Astrocyte (in vitro differentiated cells and primary cell): ENCODE measurements around the gene PRSS57. TPM values are rescaled to one million over a fixed set of nuclear protein-coding genes. Genes with fewer than 3 reads are reported as not detected.

ENCODE experiments used
- DNase-seq: peaks from one replicate; pipeline ENCODE4 v3.0.0-alpha.2; 2010; ENCODE audit warnings: low read depth
- FAIRE-seq: peaks from 2 replicates; lab custom pipeline; 2011; peaks lifted over from hg19 to GRCh38; lab: Jason Lieb, UNC
- H2AFZ ChIP-seq: 2 replicates; pipeline ENCODE4 v1.6.0; 2012; ENCODE audit warnings: low read depth, low read length, inconsistent platforms
- H3K27ac ChIP-seq: 2 replicates; pipeline ENCODE4 v1.5.1; 2011; ENCODE audit warnings: low read depth, low read length, inconsistent platforms
- H3K27me3 ChIP-seq: 2 replicates; pipeline ENCODE4 v1.6.0; 2011; ENCODE audit warnings: low read length, inconsistent platforms; ENCODE audit not compliant: insufficient read depth
- H3K36me3 ChIP-seq: 2 replicates; pipeline ENCODE4 v1.5.1; 2011; ENCODE audit warnings: low read length, inconsistent platforms; ENCODE audit not compliant: insufficient read depth
- H3K4me1 ChIP-seq: 2 replicates; pipeline ENCODE4 v1.5.1; 2011; ENCODE audit warnings: low read length, inconsistent platforms; ENCODE audit not compliant: insufficient read depth
- H3K4me2 ChIP-seq: 2 replicates; pipeline ENCODE4 v1.6.0; 2012; ENCODE audit warnings: low read length, inconsistent platforms
- H3K4me3 ChIP-seq: 2 replicates; pipeline ENCODE4 v1.5.1; 2011; ENCODE audit warnings: low read depth, mild to moderate bottlenecking, low read length, inconsistent platforms; ENCODE audit not compliant: insufficient read depth
- H3K79me2 ChIP-seq: 2 replicates; pipeline ENCODE4 v1.6.0; 2012; ENCODE audit warnings: mild to moderate bottlenecking, low read length, inconsistent platforms; ENCODE audit not compliant: insufficient read depth
- H3K9ac ChIP-seq: 2 replicates; pipeline ENCODE4 v1.6.0; 2012; ENCODE audit warnings: mild to moderate bottlenecking, low read length, inconsistent platforms
- H3K9me3 ChIP-seq: 2 replicates; pipeline ENCODE4 v1.5.1; 2012; ENCODE audit warnings: low read depth, mild to moderate bottlenecking, low read length, inconsistent platforms; ENCODE audit not compliant: insufficient read depth
- H4K20me1 ChIP-seq: 2 replicates; pipeline ENCODE4 v1.6.0; 2012; ENCODE audit warnings: low read length, inconsistent platforms; ENCODE audit not compliant: insufficient read depth
- H3K27ac Mint-ChIP-seq: one replicate; pipeline ENCODE4 v1.8.0; 2021; ENCODE audit warnings: mild to moderate bottlenecking, mixed read lengths; ENCODE audit not compliant: unreplicated experiment
- H3K27me3 Mint-ChIP-seq: one replicate; pipeline ENCODE4 v1.8.0; 2021; ENCODE audit warnings: low read depth, mixed read lengths; ENCODE audit not compliant: unreplicated experiment
- H3K36me3 Mint-ChIP-seq: one replicate; pipeline ENCODE4 v1.8.0; 2021; ENCODE audit warnings: low read depth, mixed read lengths; ENCODE audit not compliant: unreplicated experiment
- H3K4me1 Mint-ChIP-seq: one replicate; pipeline ENCODE4 v1.8.0; 2021; ENCODE audit warnings: low read depth, mixed read lengths; ENCODE audit not compliant: unreplicated experiment
- H3K4me3 Mint-ChIP-seq: one replicate; pipeline ENCODE4 v1.8.0; 2021; ENCODE audit warnings: mild to moderate bottlenecking, moderate library complexity, mixed read lengths; ENCODE audit not compliant: unreplicated experiment
- H3K9me3 Mint-ChIP-seq: one replicate; pipeline ENCODE4 v1.8.0; 2021; ENCODE audit warnings: mild to moderate bottlenecking, mixed read lengths; ENCODE audit not compliant: unreplicated experiment
- EZH2 ChIP-seq: IDR thresholded peaks from 2 replicates; pipeline ENCODE4 v1.6.1; 2012; ENCODE audit warnings: mild to moderate bottlenecking, low read length, inconsistent platforms; ENCODE audit not compliant: insufficient read depth
- total RNA-seq: library from RNA; stranded (reverse); gene quantifications from 2 replicates; pipeline ENCODE4 v1.2.1, GENCODE V29; 2021
- TF ChIP-seq, protein P1 (sequence below): IDR thresholded peaks from 2 replicates; pipeline ENCODE4 v1.5.1; 2011; ENCODE audit warnings: low read depth, mild to moderate bottlenecking, inconsistent platforms, low read length, moderate library complexity; ENCODE audit not compliant: insufficient read depth

PRSS57 gene
- total RNA-seq, 1 donor from 2014 or later: not detected

DNA sequence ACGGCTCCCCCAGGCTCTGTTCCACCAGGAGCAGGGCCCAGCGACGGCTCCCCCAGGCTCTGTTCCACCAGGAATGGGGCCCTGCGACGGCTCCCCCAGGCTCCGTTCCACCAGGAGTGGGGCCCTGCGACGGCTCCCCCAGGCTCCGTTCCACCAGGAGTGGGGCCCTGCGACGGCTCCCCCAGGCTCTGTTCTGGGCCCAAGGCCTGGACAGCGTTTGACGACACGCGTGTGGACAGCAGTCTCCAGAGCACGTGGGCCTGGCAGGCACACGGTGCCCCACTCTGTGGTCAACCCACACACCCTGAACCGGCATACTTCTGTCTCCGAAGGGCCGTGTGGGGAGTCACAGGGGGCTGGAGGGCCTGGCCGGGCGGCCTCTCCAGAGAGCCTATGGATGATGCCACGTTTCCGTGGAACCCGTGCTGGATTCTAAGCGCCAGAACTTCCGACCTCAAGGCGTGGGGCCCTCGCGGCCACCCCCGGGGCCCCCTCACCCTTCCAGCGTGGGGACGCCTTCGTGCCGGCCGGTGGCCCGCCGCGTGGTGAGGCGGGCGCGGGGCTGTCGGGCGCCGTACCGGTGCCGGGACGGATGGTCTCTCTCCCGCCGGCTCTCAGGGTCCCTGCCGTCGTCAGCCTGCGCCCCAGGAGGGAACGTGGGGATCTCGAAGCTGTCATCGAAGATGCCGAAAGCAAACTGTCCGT lies 44.0 kb downstream of the PRSS57 start:
- Mint-ChIP-seq H3K4me1 (peaks cover 5% of the 10 kb centered on the region), H3K4me3 (no peak overlapping the region), H3K27me3 (no peaks in the 10 kb centered on the region), H3K9me3 (no peaks in the 10 kb centered on the region), H3K36me3 (peaks cover under 1% of the 10 kb centered on the region), H3K27ac (no peak overlapping the region)
- Histone ChIP-seq H3K9me3 (no peaks in the 10 kb centered on the region), H3K36me3 (peaks cover 4% of the 10 kb centered on the region), H3K4me1 (no peaks in the 10 kb centered on the region), H3K9ac (no peak overlapping the region), H3K4me2 (no peak overlapping the region), H3K27ac (no peak overlapping the region), H4K20me1 (peaks cover 40% of the 10 kb centered on the region), H3K4me3 (no peak overlapping the region), H3K79me2 (peaks cover 50% of the 10 kb centered on the region), H3K27me3 (no peaks in the 10 kb centered on the region), H2AFZ (no peak overlapping the region)
- TF ChIP-seq, protein P1, sequence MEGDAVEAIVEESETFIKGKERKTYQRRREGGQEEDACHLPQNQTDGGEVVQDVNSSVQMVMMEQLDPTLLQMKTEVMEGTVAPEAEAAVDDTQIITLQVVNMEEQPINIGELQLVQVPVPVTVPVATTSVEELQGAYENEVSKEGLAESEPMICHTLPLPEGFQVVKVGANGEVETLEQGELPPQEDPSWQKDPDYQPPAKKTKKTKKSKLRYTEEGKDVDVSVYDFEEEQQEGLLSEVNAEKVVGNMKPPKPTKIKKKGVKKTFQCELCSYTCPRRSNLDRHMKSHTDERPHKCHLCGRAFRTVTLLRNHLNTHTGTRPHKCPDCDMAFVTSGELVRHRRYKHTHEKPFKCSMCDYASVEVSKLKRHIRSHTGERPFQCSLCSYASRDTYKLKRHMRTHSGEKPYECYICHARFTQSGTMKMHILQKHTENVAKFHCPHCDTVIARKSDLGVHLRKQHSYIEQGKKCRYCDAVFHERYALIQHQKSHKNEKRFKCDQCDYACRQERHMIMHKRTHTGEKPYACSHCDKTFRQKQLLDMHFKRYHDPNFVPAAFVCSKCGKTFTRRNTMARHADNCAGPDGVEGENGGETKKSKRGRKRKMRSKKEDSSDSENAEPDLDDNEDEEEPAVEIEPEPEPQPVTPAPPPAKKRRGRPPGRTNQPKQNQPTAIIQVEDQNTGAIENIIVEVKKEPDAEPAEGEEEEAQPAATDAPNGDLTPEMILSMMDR: no peak
- TF ChIP-seq EZH2: no peak
- no peak for FAIRE-seq
- no peak for DNase-seq

DNA sequence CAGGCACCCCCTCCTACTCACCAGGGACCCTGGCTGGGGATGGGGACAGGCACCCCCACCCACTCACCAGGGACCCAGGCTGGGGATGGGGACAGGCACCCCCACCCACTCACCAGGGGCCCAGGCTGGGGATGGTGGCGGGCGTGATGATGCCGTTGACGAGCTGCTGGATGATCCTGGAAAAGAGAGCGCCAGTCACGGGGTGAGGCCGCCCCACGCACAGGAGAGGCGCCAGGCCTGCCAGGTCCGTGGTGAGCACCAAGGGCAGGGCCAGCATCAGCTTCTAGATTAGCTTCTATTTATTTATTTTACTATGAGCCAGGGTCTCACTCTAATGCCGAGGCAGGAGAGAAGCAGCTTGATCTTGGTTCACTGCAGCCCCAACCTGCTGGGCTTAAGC lies 45.1 kb downstream of the PRSS57 start:
- H3K36me3 Mint-ChIP-seq: peaks cover 2% of the 10 kb centered on the region
- no peaks in the 10 kb centered on the region for H3K27me3 ChIP-seq
- H3K9me3 Mint-ChIP-seq: no peaks in the 10 kb centered on the region
- peaks cover 4% of the 10 kb centered on the region for H3K36me3 ChIP-seq
- H3K9ac ChIP-seq: no peak overlapping the region
- FAIRE-seq (no peak), DNase-seq (no peak)
- H3K9me3 ChIP-seq: no peaks in the 10 kb centered on the region
- no peak overlapping the region for H3K4me3 ChIP-seq
- no peaks in the 10 kb centered on the region for H3K4me1 ChIP-seq
- no peak overlapping the region for H3K4me3 Mint-ChIP-seq
- H3K79me2 ChIP-seq: peaks cover 39% of the 10 kb centered on the region
- H3K27ac ChIP-seq: no peak overlapping the region
- H3K4me1 Mint-ChIP-seq: peaks cover 4% of the 10 kb centered on the region
- H3K4me2 ChIP-seq: no peak overlapping the region
- TF ChIP-seq EZH2: no peak
- TF ChIP-seq, protein P1: no peak
- H2AFZ ChIP-seq: no peak overlapping the region
- no peak overlapping the region for H3K27ac Mint-ChIP-seq
- no peaks in the 10 kb centered on the region for H3K27me3 Mint-ChIP-seq
- H4K20me1 ChIP-seq: peaks cover 29% of the 10 kb centered on the region
